Ishikawa (cell line): Measurements from ENCODE around the gene TRMT13.

ENCODE experiments used
- CREB1 ChIP-seq: IDR thresholded peaks from 2 replicates; pipeline ENCODE4 v1.6.1; 2012; ENCODE audit warnings: low read depth
- RAD21 ChIP-seq: IDR thresholded peaks from 2 replicates; pipeline ENCODE4 v1.6.1; 2012; ENCODE audit warnings: low read depth

- no peak for TF ChIP-seq RAD21
- no peak for TF ChIP-seq CREB1
Measured at GRCh38 chr1:100109554-100110066, 23.4 kb upstream of the TRMT13 start.
